Prostate gland (tissue), 2 donors: ENCODE data around the gene SUCNR1.

Source experiments
- CTCF ChIP-seq, 4 experiments: fragments of 200-600 bp in 2 of 4; fragments of 450-650 bp in 2 of 4; sonication (generic) in 2 of 4; IDR thresholded peaks; 1 replicate in 3 of 4; 2 replicates in 1 of 4; pipeline ENCODE4 v1.5.1; 2016 to 2019; ENCODE audit warnings: antibody characterized with exemption in 4 of 4, mild to moderate bottlenecking in 2 of 4, moderate library complexity in 2 of 4
- POLR2AphosphoS5 ChIP-seq: sonication (generic); formaldehyde crosslinking; IDR thresholded peaks from one replicate; pipeline ENCODE4 v1.6.1; 2017; ENCODE audit warnings: antibody characterized with exemption

GRCh38 chr3:151845306-151845905 is 28.0 kb upstream of the SUCNR1 start:
- no peak for TF ChIP-seq POLR2AphosphoS5
- TF ChIP-seq CTCF (IDR thresholded peaks at IDR 0.05) = no peak
